ENCODE results near the gene RND1.

DNA sequence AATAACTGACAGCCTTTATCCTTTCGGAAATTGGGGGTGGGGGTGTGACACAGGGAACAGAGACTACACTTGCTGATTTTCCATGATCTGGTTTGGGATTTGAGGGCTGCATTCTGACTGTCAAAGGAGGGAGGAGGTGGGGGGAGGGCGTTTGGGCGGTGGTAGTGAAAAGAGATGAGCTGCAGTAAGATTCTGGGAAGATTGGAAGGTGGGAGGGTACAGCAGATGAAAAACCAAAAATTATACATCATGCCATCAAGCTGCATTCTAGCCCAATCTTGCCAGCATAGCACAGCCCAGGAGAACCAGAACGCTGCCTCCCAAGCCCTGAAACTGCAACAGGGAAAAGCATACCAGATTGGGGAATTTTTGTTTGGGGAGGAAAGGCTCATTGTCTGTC is 2.4 kb downstream of the RND1 start:
- no peak for TF ChIP-seq YY1 (IDR thresholded peaks at IDR 0.05; ENCODE audit: low read depth, low read length)
- TF ChIP-seq POLR2A (IDR thresholded peaks at IDR 0.05; ENCODE audit: control extremely low read depth in 1 of 2, low read depth in 2 of 2, low read length in 2 of 2): no peak
- TF ChIP-seq JUN (IDR thresholded peaks at IDR 0.05; ENCODE audit: low read depth, low read length): no peak
- no peak for TF ChIP-seq EGR1 (IDR thresholded peaks at IDR 0.05; ENCODE audit: borderline replicate concordance, low read depth, low read length)
- TF ChIP-seq, protein P1, sequence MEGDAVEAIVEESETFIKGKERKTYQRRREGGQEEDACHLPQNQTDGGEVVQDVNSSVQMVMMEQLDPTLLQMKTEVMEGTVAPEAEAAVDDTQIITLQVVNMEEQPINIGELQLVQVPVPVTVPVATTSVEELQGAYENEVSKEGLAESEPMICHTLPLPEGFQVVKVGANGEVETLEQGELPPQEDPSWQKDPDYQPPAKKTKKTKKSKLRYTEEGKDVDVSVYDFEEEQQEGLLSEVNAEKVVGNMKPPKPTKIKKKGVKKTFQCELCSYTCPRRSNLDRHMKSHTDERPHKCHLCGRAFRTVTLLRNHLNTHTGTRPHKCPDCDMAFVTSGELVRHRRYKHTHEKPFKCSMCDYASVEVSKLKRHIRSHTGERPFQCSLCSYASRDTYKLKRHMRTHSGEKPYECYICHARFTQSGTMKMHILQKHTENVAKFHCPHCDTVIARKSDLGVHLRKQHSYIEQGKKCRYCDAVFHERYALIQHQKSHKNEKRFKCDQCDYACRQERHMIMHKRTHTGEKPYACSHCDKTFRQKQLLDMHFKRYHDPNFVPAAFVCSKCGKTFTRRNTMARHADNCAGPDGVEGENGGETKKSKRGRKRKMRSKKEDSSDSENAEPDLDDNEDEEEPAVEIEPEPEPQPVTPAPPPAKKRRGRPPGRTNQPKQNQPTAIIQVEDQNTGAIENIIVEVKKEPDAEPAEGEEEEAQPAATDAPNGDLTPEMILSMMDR (IDR thresholded peaks at IDR 0.05; ENCODE audit: control extremely low read depth in 1 of 3, insufficient read depth in 1 of 3, low read depth in 1 of 3, low read length in 3 of 3): no peak
- no peak for TF ChIP-seq KDM1A (IDR thresholded peaks at IDR 0.05; ENCODE audit: borderline replicate concordance, low read length)
